LNCaP clone FGC (cell line): ENCODE measurements around the gene ZBTB40.

Experiments
- DNase-seq: peaks from one replicate; pipeline ENCODE4 v3.0.0-alpha.2; 2011; ENCODE audit warnings: low read depth
- H3K4me3 ChIP-seq: 2 replicates; pipeline ENCODE4 v1.5.1; 2011; ENCODE audit warnings: mild to moderate bottlenecking, low read depth, low read length, control low read depth
- CTCF ChIP-seq: IDR thresholded peaks from 2 replicates; pipeline ENCODE4 v1.5.1; 2012; ENCODE audit warnings: mild to moderate bottlenecking; ENCODE audit not compliant: control insufficient read depth, insufficient read depth; ENCODE audit errors: extremely low read depth

The ZBTB40 gene

GRCh38 chr1:22443332-22443731 lies 8.3 kb upstream of the ZBTB40 start:
- H3K4me3 ChIP-seq = no peak overlapping the region
- DNase-seq = no peak
- no peak for TF ChIP-seq CTCF

- no peak for TF ChIP-seq CTCF
- H3K4me3 ChIP-seq = no peak overlapping the region
- no peak for DNase-seq
Observed at GRCh38 chr1:22444856-22445255, 6.8 kb upstream of the ZBTB40 start.

GRCh38 chr1:22447621-22448111 lies 4.0 kb upstream of the ZBTB40 start:
- DNase-seq = no peak
- no peak overlapping the region for H3K4me3 ChIP-seq
- no peak for TF ChIP-seq CTCF

GRCh38 chr1:22449636-22450035 lies 2.0 kb upstream of the ZBTB40 start:
- TF ChIP-seq CTCF = no peak

GRCh38 chr1:22450351-22451021 lies 1.2 kb upstream of the ZBTB40 start:
- no peak for DNase-seq
- TF ChIP-seq CTCF = no peak
- H3K4me3 ChIP-seq = no peak overlapping the region

More at GRCh38 chr1:22449636-22450035, 2.0 kb upstream of the ZBTB40 start:
- no peak for DNase-seq
- no peak overlapping the region for H3K4me3 ChIP-seq

GRCh38 chr1:22452481-22452957 lies 868 bp downstream of the ZBTB40 start:
- no peak for DNase-seq
- no peak for TF ChIP-seq CTCF
- peak overlapping the region; percentile 78 for H3K4me3 ChIP-seq

- H3K4me3 ChIP-seq = peak overlapping the region; percentile 78
- no peak for DNase-seq
- TF ChIP-seq CTCF = no peak
Observed at GRCh38 chr1:22453181-22453580, 1.5 kb downstream of the ZBTB40 start.
